H9 (cell line): Measurements from ENCODE around the gene HCAR3. TPM values are rescaled to one million over a fixed set of nuclear protein-coding genes. Genes with fewer than 3 reads are reported as not detected.

Experiments used
- DNase-seq: peaks from one replicate; pipeline ENCODE4 v3.0.0-alpha.2; 2017
- H2AFZ ChIP-seq: one replicate; pipeline ENCODE4 v1.6.1; 2013; ENCODE audit warnings: mild to moderate bottlenecking, low read length, control low read depth, moderate library complexity
- H2AK5ac ChIP-seq: 2 replicates; pipeline ENCODE4 v1.6.1; 2013; ENCODE audit warnings: low read length, control low read depth, mixed read lengths; ENCODE audit not compliant: insufficient read length
- H2BK120ac ChIP-seq: one replicate; pipeline ENCODE4 v1.6.1; 2013; ENCODE audit warnings: low read depth, mild to moderate bottlenecking, low read length, control low read depth, inconsistent platforms; ENCODE audit not compliant: poor library complexity, severe bottlenecking
- H2BK12ac ChIP-seq: 2 replicates; pipeline ENCODE4 v1.6.1; 2013; ENCODE audit warnings: low read length, control low read depth, mixed read lengths, low read depth; ENCODE audit not compliant: insufficient read length
- H2BK15ac ChIP-seq: 2 replicates; pipeline ENCODE4 v1.6.1; 2013; ENCODE audit warnings: low read depth, low read length, control low read depth
- H2BK20ac ChIP-seq: one replicate; pipeline ENCODE4 v1.6.1; 2013; ENCODE audit warnings: low read depth, mild to moderate bottlenecking, low read length, control low read depth, inconsistent platforms; ENCODE audit not compliant: poor library complexity, severe bottlenecking
- H2BK5ac ChIP-seq: 2 replicates; pipeline ENCODE4 v1.6.1; 2013; ENCODE audit warnings: low read length, control low read depth, mixed read lengths; ENCODE audit not compliant: insufficient read length
- H3K14ac ChIP-seq: 2 replicates; pipeline ENCODE4 v1.6.1; 2013; ENCODE audit warnings: low read length, control low read depth; ENCODE audit not compliant: insufficient read depth
- H3K18ac ChIP-seq: 2 replicates; pipeline ENCODE4 v1.6.1; 2013; ENCODE audit warnings: low read depth, mild to moderate bottlenecking, mixed read lengths, low read length, control low read depth; ENCODE audit not compliant: insufficient read length
- H3K23ac ChIP-seq: 2 replicates; pipeline ENCODE4 v1.6.1; 2013; ENCODE audit warnings: low read length, control low read depth, mixed read lengths, low read depth; ENCODE audit not compliant: insufficient read length
- H3K23me2 ChIP-seq: 2 replicates; pipeline ENCODE4 v1.6.1; 2013; ENCODE audit warnings: low read depth, mild to moderate bottlenecking, mixed read lengths, low read length, control low read depth; ENCODE audit not compliant: insufficient read length, poor library complexity, severe bottlenecking
- H3K27ac ChIP-seq: 2 replicates; pipeline ENCODE4 v1.5.1; 2013; ENCODE audit warnings: low read length, control low read depth, mixed read lengths, low read depth; ENCODE audit not compliant: insufficient read length
- H3K27me3 ChIP-seq: 2 replicates; pipeline ENCODE4 v1.6.1; 2013; ENCODE audit warnings: low read length, control low read depth, inconsistent platforms; ENCODE audit not compliant: insufficient read depth
- H3K4ac ChIP-seq: 2 replicates; pipeline ENCODE4 v1.6.1; 2013; ENCODE audit warnings: low read depth, mild to moderate bottlenecking, control low read depth, inconsistent platforms, low read length, moderate library complexity
- H3K4me1 ChIP-seq: 2 replicates; pipeline ENCODE4 v1.6.1; 2013; ENCODE audit warnings: low read length, control low read depth, inconsistent platforms; ENCODE audit not compliant: insufficient read depth
- H3K4me2 ChIP-seq: 2 replicates; pipeline ENCODE4 v1.6.1; 2013; ENCODE audit warnings: low read length, control low read depth, mixed read lengths; ENCODE audit not compliant: insufficient read length, insufficient read depth
- H3K56ac ChIP-seq: 2 replicates; pipeline ENCODE4 v1.6.1; 2013; ENCODE audit warnings: low read depth, mild to moderate bottlenecking, mixed read lengths, low read length, control low read depth; ENCODE audit not compliant: insufficient read length
- H3K79me1 ChIP-seq: 2 replicates; pipeline ENCODE4 v1.6.1; 2013; ENCODE audit warnings: low read depth, mild to moderate bottlenecking, moderate library complexity, low read length, control low read depth, inconsistent platforms; ENCODE audit not compliant: insufficient read depth, poor library complexity, severe bottlenecking
- H3K79me2 ChIP-seq: 2 replicates; pipeline ENCODE4 v1.6.1; 2013; ENCODE audit warnings: low read length, control low read depth, inconsistent platforms; ENCODE audit not compliant: insufficient read depth
- H3K9ac ChIP-seq: 2 replicates; pipeline ENCODE4 v1.6.1; 2013; ENCODE audit warnings: low read length, control low read depth, mixed read lengths; ENCODE audit not compliant: insufficient read length; ENCODE audit errors: extremely low read depth
- H3K9me3 ChIP-seq: one replicate; pipeline ENCODE4 v1.6.1; 2013; ENCODE audit warnings: low read depth, low read length, inconsistent platforms; ENCODE audit not compliant: control insufficient read depth
- H3T11ph ChIP-seq: one replicate; pipeline ENCODE4 v1.6.1; 2013; ENCODE audit warnings: mild to moderate bottlenecking, low read length, control low read depth, inconsistent platforms
- H4K20me1 ChIP-seq: one replicate; pipeline ENCODE4 v1.6.1; 2013; ENCODE audit not compliant: control insufficient read depth, insufficient read length, insufficient read depth
- H4K5ac ChIP-seq: 2 replicates; pipeline ENCODE4 v1.6.1; 2013; ENCODE audit warnings: low read depth, mild to moderate bottlenecking, mixed read lengths, low read length, control low read depth; ENCODE audit not compliant: insufficient read length
- H4K8ac ChIP-seq: replicated peaks from 2 replicates; pipeline ENCODE4 v1.6.1; 2013; ENCODE audit warnings: low read length, control low read depth, mixed read lengths, low read depth; ENCODE audit not compliant: insufficient read length
- H4K91ac ChIP-seq: 2 replicates; pipeline ENCODE4 v1.6.1; 2013; ENCODE audit warnings: low read depth, mild to moderate bottlenecking, moderate library complexity, mixed read lengths, low read length, control low read depth; ENCODE audit not compliant: insufficient read length
- H3K27ac Mint-ChIP-seq, 3 experiments: 2 replicates in 2 of 3; 3 replicates in 1 of 3; pipeline ENCODE4 v1.8.0; 2020 to 2021; ENCODE audit warnings: mixed read lengths in 3 of 3, mild to moderate bottlenecking in 1 of 3, moderate library complexity in 1 of 3
- H3K27me3 Mint-ChIP-seq: 2 replicates; pipeline ENCODE4 v1.8.0; 2021; ENCODE audit warnings: low read depth, mild to moderate bottlenecking, moderate library complexity, mixed read lengths
- H3K36me3 Mint-ChIP-seq, 3 experiments: 2 replicates in 2 of 3; 3 replicates in 1 of 3; pipeline ENCODE4 v1.8.0; 2020 to 2021; ENCODE audit warnings: low read depth in 3 of 3, mixed read lengths in 3 of 3; ENCODE audit not compliant: insufficient read depth in 1 of 3
- H3K4me1 Mint-ChIP-seq, 2 experiments: 2 replicates each; pipeline ENCODE4 v1.8.0; 2020; ENCODE audit warnings: mixed read lengths in 2 of 2
- H3K4me3 Mint-ChIP-seq, 2 experiments: 2 replicates in 1 of 2; 3 replicates in 1 of 2; pipeline ENCODE4 v1.8.0; 2020 to 2021; ENCODE audit warnings: mild to moderate bottlenecking in 2 of 2, mixed read lengths in 2 of 2, moderate library complexity in 1 of 2
- H3K9me3 Mint-ChIP-seq, 2 experiments: 2 replicates in 1 of 2; 3 replicates in 1 of 2; pipeline ENCODE4 v1.8.0; 2020; ENCODE audit warnings: mild to moderate bottlenecking in 2 of 2, mixed read lengths in 2 of 2, moderate library complexity in 1 of 2
- CTCF ChIP-seq: fragments of 200-600 bp; sonication (generic); conservative IDR thresholded peaks from 3 replicates; pipeline ENCODE4 v1.8.0; 2021; ENCODE audit warnings: antibody characterized with exemption, mild to moderate bottlenecking
- WGBS: extraction: QIAGEN DNeasy Blood & Tissue Kit; methylation state at CpG from one replicate; pipeline ENCODE4 v1.1.7; 2013; ENCODE audit warnings: missing lambda C conversion rate, low lambda C conversion rate, mixed read lengths; ENCODE audit not compliant: insufficient read length; ENCODE audit errors: extremely low coverage; 5-methylcytosine and 5-hydroxymethylcytosine counted together
- total RNA-seq: library from RNA; stranded (reverse); gene quantifications from 2 replicates; pipeline ENCODE4 v1.2.1, GENCODE V29; 2021

HCAR3 gene
- total RNA-seq, 1 experiment from 2014 or later: not detected

DNA sequence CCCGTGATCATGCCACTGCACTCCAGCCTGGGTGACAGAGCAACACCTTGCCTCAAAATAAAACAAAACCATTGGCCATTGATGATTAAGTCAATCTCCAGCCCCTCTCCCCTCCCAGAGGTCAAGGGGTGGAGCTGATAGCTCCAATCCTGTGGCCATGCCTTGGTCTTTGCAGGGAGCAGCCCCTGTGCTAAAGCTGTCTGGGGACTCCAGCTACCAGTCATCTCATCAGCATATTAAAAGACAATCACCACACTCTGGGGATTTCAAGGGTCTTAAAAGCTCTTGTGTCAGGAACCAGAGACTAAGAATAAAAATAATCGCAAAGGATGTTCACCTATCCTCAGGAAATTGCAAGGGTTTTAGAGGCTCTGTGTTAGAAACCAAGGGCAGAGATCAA lies 44.1 kb downstream of the HCAR3 start:
- H2AFZ ChIP-seq: no peak overlapping the region
- no peaks in the 10 kb centered on the region for H3K79me1 ChIP-seq

More for the DNA sequence above, 44.1 kb downstream of the HCAR3 start:
- H3K4me2 ChIP-seq: no peak overlapping the region
- H2BK12ac ChIP-seq: no peak overlapping the region
- H4K8ac ChIP-seq: no peak overlapping the region
- H3K4ac ChIP-seq: no peak overlapping the region
- H2AK5ac ChIP-seq: no peak overlapping the region
- no peaks in the 10 kb centered on the region for H4K20me1 ChIP-seq
- H4K5ac ChIP-seq: no peak overlapping the region
- H3K9ac ChIP-seq: no peak overlapping the region
- H3K23ac ChIP-seq: no peak overlapping the region
- Mint-ChIP-seq H3K4me3 (no peak overlapping the region), H3K36me3 (peaks cover 0 to 5% (median 2%) of the 10 kb centered on the region in 3 experiments; a peak in 3 of 7 replicates), H3K27ac (peak overlapping the region in 2 of 3 experiments; percentile 22 to 90; a peak in 3 of 7 replicates), H3K27me3 (no peaks in the 10 kb centered on the region), H3K9me3 (peaks cover 2 to 8% of the 10 kb centered on the region in 2 experiments; a peak in 3 of 5 replicates), H3K4me1 (peaks cover 9 to 17% of the 10 kb centered on the region in 2 experiments)
- H3K23me2 ChIP-seq: no peaks in the 10 kb centered on the region
- no peak overlapping the region for H2BK5ac ChIP-seq
- H3T11ph ChIP-seq: no peak overlapping the region
- H3K4me1 ChIP-seq: peaks cover 3% of the 10 kb centered on the region; the same call in 1 of the 2 replicates
- no peak overlapping the region for H2BK20ac ChIP-seq
- no peaks in the 10 kb centered on the region for H3K79me2 ChIP-seq
- H2BK120ac ChIP-seq: no peak overlapping the region
- no peak overlapping the region for H3K27ac ChIP-seq
- H3K14ac ChIP-seq: no peak overlapping the region
- no peaks in the 10 kb centered on the region for H3K9me3 ChIP-seq
- DNase-seq: no peak
- TF ChIP-seq CTCF: no peak
- no peak overlapping the region for H3K56ac ChIP-seq
- H2BK15ac ChIP-seq: no peak overlapping the region
- no peak overlapping the region for H4K91ac ChIP-seq
- WGBS: no CpG with 5 or more reads among the region's 2 CpGs
- no peak overlapping the region for H3K18ac ChIP-seq
- H3K27me3 ChIP-seq: no peaks in the 10 kb centered on the region
